Activated CD4-positive, alpha-beta T cell treated with anti-CD3 and anti-CD28 coated beads, Interleukin-2, amount 10 ng/mL, durations not matched to agents 7 days and 5 days (primary cell): ENCODE data around the gene ARPC4. TPM values are rescaled to one million over a fixed set of nuclear protein-coding genes. Genes with fewer than 3 reads are reported as not detected.

Experiments used
- CTCF ChIA-PET: fragments of 350-600 bp; sonication (Branson Sonifier 250); formaldehyde crosslinking; loops from one replicate; lab custom pipeline; 2021; ENCODE audit warnings: antibody characterized with exemption; lab: Charles Lee
- POLR2A ChIA-PET: fragments of 350-600 bp; sonication (Branson Sonifier 250); formaldehyde crosslinking; loops from one replicate; lab custom pipeline; 2021; ENCODE audit warnings: antibody characterized with exemption; lab: Charles Lee
- DNase-seq: peaks from one replicate; pipeline ENCODE4 v3.0.0-alpha.2; 2020
- H3K27ac Mint-ChIP-seq: one replicate; pipeline ENCODE4 v1.8.0; 2021; ENCODE audit warnings: mild to moderate bottlenecking, moderate library complexity, mixed read lengths
- H3K27me3 Mint-ChIP-seq: one replicate; pipeline ENCODE4 v1.8.0; 2021; ENCODE audit warnings: mixed read lengths
- H3K36me3 Mint-ChIP-seq: one replicate; pipeline ENCODE4 v1.8.0; 2021; ENCODE audit warnings: low read depth, mixed read lengths
- H3K4me1 Mint-ChIP-seq: one replicate; pipeline ENCODE4 v1.8.0; 2021; ENCODE audit warnings: mixed read lengths
- H3K4me3 Mint-ChIP-seq: one replicate; pipeline ENCODE4 v1.8.0; 2021; ENCODE audit warnings: mild to moderate bottlenecking, moderate library complexity, mixed read lengths
- H3K9me3 Mint-ChIP-seq: one replicate; pipeline ENCODE4 v1.8.0; 2021; ENCODE audit warnings: mixed read lengths
- total RNA-seq, 2 experiments: library from RNA; stranded (reverse); gene quantifications; one replicate each; pipeline ENCODE4 v1.2.3, GENCODE V29; 2021

ARPC4 gene
- 100 to 1,000 TPM; 258 to 299 TPM for total RNA-seq

GRCh38 chr3:9792405-9793160 is at the start of gene ARPC4, which contains the start of gene TADA3:
Gene ARPC4 (plus strand): TSS chr3:9793082. CDS start chr3:9793122, 40 bp downstream.
Gene TADA3 (minus strand): TSS chr3:9792473. CDS start chr3:9791466, 1,007 bp downstream.
- POLR2A ChIA-PET, result interaction anchor here (0.6 to 1.7 kb wide), 2 partner anchors 26 to 60 kb away, joined by 3 read pairs; no protein-coding TSS in a partner anchor
- peaks cover 62% of the 10 kb centered on the region for H3K36me3 Mint-ChIP-seq
- DNase-seq, result peak; percentile 94
- H3K4me3 Mint-ChIP-seq, result peak within 1 kb of the TSS; percentile 98
- peak within 1 kb of the TSS; percentile 100 for H3K27ac Mint-ChIP-seq
- H3K9me3 Mint-ChIP-seq, result no peaks in the 10 kb centered on the region
- H3K4me1 Mint-ChIP-seq, result peaks cover 68% of the 10 kb centered on the region
- H3K27me3 Mint-ChIP-seq, result no peaks in the 10 kb centered on the region
- CTCF ChIA-PET, result interaction anchor here (0.6 to 2.4 kb wide), 15 partner anchors 9 to 471 kb away, joined by 3 to 7 read pairs (median 4); partner anchors contain the start of genes CAMK1 and OGG1

- CTCF ChIA-PET, result interaction anchor here (0.8 to 11.1 kb wide), 4 partner anchors 9 to 16 kb away, joined by 3 to 93 read pairs (median 4); partner anchors contain the start of gene BRPF1
These were observed 49.3 kb upstream of the ARPC4 start for GRCh38 chr3:9743548-9743947.

DNA sequence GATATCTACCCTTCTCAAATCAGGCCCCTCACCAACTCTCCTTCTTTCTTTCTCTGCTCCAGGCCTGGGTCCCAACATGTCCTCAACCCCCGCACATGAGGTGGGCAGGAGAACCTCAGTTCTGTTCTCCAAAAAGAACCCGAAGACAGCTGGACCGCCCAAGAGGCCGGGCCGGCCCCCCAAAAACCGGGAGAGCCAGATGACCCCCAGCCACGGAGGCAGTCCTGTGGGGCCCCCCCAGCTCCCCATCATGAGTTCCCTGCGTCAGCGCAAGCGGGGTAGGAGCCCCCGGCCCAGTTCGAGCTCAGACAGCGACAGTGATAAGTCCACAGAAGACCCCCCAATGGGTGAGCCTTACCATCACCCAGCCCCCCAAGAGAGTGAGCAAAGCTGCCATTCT is 48.7 kb upstream of the ARPC4 start:
- no peak overlapping the region for H3K27ac Mint-ChIP-seq

More at GRCh38 chr3:9743548-9743947, 49.3 kb upstream of the ARPC4 start:
- Mint-ChIP-seq H3K27ac (no peak overlapping the region), H3K4me3 (no peak overlapping the region), H3K27me3 (no peaks in the 10 kb centered on the region), H3K4me1 (peaks cover 14% of the 10 kb centered on the region), H3K36me3 (peaks cover 73% of the 10 kb centered on the region), H3K9me3 (no peaks in the 10 kb centered on the region)
- DNase-seq, result no peak
- POLR2A ChIA-PET, result no interaction called here

GRCh38 chr3:9745521-9745920 is 47.4 kb upstream of the ARPC4 start:
- peaks cover 22% of the 10 kb centered on the region for H3K4me1 Mint-ChIP-seq
- ChIA-PET POLR2A (no interaction called here), CTCF (interaction anchor here (1.2 to 11.1 kb wide), 2 partner anchors 11 to 19 kb away, joined by 3 to 93 read pairs; partner anchors contain the start of gene BRPF1)
- peaks cover 72% of the 10 kb centered on the region for H3K36me3 Mint-ChIP-seq
- no peaks in the 10 kb centered on the region for H3K27me3 Mint-ChIP-seq
- H3K27ac Mint-ChIP-seq, result no peak overlapping the region
- H3K4me3 Mint-ChIP-seq, result no peak overlapping the region
- no peaks in the 10 kb centered on the region for H3K9me3 Mint-ChIP-seq
- no peak for DNase-seq

More for the DNA sequence above, 48.7 kb upstream of the ARPC4 start:
- CTCF ChIA-PET, result interaction anchor here (0.8 to 11.1 kb wide), 3 partner anchors 9 to 64 kb away, joined by 3 to 93 read pairs (median 4); partner anchors contain the start of gene BRPF1
- Mint-ChIP-seq H3K27me3 (no peaks in the 10 kb centered on the region), H3K4me1 (peaks cover 19% of the 10 kb centered on the region), H3K4me3 (no peak overlapping the region), H3K9me3 (no peaks in the 10 kb centered on the region), H3K36me3 (peaks cover 73% of the 10 kb centered on the region)
- POLR2A ChIA-PET, result no interaction called here
- DNase-seq, result no peak

DNA sequence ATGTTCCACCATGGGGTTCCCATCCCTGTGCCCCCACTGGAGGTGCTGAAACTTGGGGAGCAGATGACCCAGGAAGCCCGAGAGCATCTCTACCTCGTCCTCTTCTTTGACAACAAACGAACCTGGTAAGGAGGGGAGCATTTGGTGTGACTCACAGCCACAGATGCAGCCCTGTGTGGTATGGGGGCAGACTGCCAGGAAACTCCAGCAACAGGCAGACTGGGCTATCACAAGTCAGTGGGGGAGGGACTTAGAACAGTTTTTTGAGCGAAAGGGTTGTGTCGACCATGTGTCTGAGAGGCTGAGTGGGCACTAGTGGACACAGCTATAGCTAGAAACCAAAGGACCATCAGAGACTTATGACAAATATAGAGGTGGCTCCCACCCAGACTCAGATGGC is 46.6 kb upstream of the ARPC4 start:
- no peak for DNase-seq
- no peaks in the 10 kb centered on the region for H3K27me3 Mint-ChIP-seq
- ChIA-PET CTCF (interaction anchor here (11.1 kb wide), 1 partner anchor 11 kb away, joined by 93 read pairs; the partner anchor contains the start of gene BRPF1), POLR2A (no interaction called here)
- H3K4me3 Mint-ChIP-seq, result no peak overlapping the region
- peaks cover 29% of the 10 kb centered on the region for H3K4me1 Mint-ChIP-seq
- no peak overlapping the region for H3K27ac Mint-ChIP-seq
- no peaks in the 10 kb centered on the region for H3K9me3 Mint-ChIP-seq
- peaks cover 68% of the 10 kb centered on the region for H3K36me3 Mint-ChIP-seq

DNA sequence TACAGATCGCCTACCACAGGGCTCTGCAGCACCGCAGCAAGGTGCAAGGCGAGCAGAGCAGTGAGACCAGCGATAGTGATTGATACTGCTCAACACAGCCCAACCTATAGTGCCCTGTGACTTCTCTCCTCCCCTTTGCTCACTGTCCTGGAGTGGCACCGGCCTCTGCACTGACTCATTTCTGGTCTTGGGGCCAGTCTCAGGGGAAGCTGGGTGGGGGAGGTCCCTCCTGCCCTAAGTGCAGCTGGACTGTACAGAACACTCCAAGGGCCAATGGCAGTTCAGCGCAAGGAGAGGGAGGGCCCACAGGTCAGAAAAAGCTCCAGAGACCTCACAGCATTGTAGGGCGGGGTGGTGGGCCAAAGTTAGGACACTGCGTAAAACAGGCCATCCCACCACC is 45.6 kb upstream of the ARPC4 start:
- H3K4me3 Mint-ChIP-seq, result no peak overlapping the region
- DNase-seq, result no peak

GRCh38 chr3:9748031-9748430 is 44.9 kb upstream of the ARPC4 start:
- H3K4me3 Mint-ChIP-seq, result no peak overlapping the region
- POLR2A ChIA-PET, result no interaction called here
- H3K4me1 Mint-ChIP-seq, result peaks cover 31% of the 10 kb centered on the region
- H3K27ac Mint-ChIP-seq, result no peak overlapping the region
- H3K36me3 Mint-ChIP-seq, result peaks cover 66% of the 10 kb centered on the region
- no peak for DNase-seq
- H3K27me3 Mint-ChIP-seq, result no peaks in the 10 kb centered on the region
- H3K9me3 Mint-ChIP-seq, result no peaks in the 10 kb centered on the region
- CTCF ChIA-PET, result interaction anchor here (11.1 kb wide), 1 partner anchor 13 kb away, joined by 93 read pairs; the partner anchor contains the start of gene BRPF1

More for the DNA sequence above, 45.6 kb upstream of the ARPC4 start:
- ChIA-PET CTCF (interaction anchor here (11.1 kb wide), 1 partner anchor 12 kb away, joined by 93 read pairs; the partner anchor contains the start of gene BRPF1), POLR2A (no interaction called here)
- H3K27ac Mint-ChIP-seq, result no peak overlapping the region
- peaks cover 38% of the 10 kb centered on the region for H3K4me1 Mint-ChIP-seq
- H3K27me3 Mint-ChIP-seq, result no peaks in the 10 kb centered on the region
- H3K36me3 Mint-ChIP-seq, result peaks cover 70% of the 10 kb centered on the region
- no peaks in the 10 kb centered on the region for H3K9me3 Mint-ChIP-seq

DNA sequence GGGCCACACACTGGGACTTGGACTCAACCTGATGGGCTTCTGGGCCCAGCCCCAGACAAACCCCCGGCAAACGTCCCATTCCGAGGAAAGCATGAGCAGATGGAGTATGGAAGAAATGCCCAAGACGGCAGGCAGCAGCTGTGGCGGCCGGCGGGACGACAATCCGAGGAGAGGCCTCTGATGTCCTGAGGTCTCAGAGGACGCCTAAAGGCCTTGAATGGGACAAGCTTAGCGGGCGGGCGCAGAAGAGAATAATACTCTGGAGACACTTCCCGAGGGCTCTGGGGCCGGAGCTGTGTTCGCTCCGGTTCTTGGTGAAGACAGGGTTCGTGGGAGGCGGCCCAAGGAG is 43.6 kb upstream of the ARPC4 start:
- Mint-ChIP-seq H3K9me3 (no peaks in the 10 kb centered on the region), H3K4me1 (peaks cover 38% of the 10 kb centered on the region), H3K27me3 (no peaks in the 10 kb centered on the region), H3K4me3 (peak overlapping the region; percentile 94), H3K27ac (peak overlapping the region; percentile 96), H3K36me3 (peaks cover 60% of the 10 kb centered on the region)
- ChIA-PET POLR2A (interaction anchor here (0.9 kb wide), 1 partner anchor 59 kb away, joined by 3 read pairs; no protein-coding TSS in a partner anchor), CTCF (interaction anchor here (0.8 to 11.1 kb wide), 2 partner anchors 14 to 43 kb away, joined by 3 to 93 read pairs; partner anchors contain the start of genes ARPC4, BRPF1 and TADA3)
- no peak for DNase-seq

DNA sequence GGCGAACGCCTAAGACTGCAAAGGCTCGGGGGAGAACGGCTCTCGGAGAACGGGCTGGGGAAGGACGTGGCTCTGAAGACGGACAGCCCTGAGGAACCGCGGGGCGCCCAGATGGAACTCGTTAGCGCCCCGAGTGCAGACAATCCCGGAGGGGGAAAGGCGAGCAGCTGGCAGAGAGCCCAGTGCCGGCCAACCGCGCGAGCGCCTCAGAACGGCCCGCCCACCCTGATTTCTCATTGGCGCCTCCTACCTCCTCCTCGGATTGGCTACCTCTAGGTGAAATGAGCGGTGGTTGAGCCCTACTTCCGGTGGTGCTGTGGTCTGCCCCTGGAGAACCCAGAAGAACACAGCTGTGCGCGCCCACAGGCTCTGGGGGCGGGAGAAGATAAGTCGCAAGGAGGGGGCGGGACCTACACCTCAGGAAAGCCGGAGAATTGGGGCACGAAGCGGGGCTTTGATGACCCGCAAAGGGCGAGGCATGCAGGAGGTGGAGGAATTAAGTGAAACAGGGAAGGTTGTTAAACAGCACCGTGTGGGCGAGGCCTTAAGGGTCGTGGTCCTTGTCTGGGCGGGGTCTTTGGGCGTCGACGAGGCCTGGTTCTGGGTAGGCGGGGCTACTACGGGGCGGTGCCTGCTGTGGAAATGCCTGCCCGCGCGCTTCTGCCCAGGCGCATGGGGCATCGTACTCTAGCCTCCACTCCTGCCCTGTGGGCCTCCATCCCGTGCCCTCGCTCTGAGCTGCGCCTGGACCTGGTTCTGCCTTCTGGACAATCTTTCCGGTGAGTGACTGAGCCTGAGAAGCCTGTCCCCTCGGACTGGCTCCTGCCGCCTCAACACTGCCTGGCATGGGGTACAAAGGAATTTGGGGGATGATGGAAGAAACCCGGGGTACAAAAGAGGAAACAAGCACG is 43.0 kb upstream of the ARPC4 start, which contains the start of gene OGG1:
OGG1 (plus strand) TSS at position 308 of the 911 bp plus-strand sequence; CDS start at position 643, 335 bp downstream.
- Mint-ChIP-seq H3K27me3 (no peaks in the 10 kb centered on the region), H3K27ac (peak within 1 kb of the TSS; percentile 96), H3K4me3 (peak within 1 kb of the TSS; percentile 94), H3K9me3 (no peaks in the 10 kb centered on the region), H3K36me3 (peaks cover 59% of the 10 kb centered on the region), H3K4me1 (peaks cover 44% of the 10 kb centered on the region)
- POLR2A ChIA-PET, result interaction anchor here (0.9 kb wide), 1 partner anchor 59 kb away, joined by 3 read pairs; no protein-coding TSS in a partner anchor
- CTCF ChIA-PET, result interaction anchor here (0.8 to 11.1 kb wide), 3 partner anchors 13 to 43 kb away, joined by 3 to 93 read pairs (median 4); partner anchors contain the start of genes ARPC4, BRPF1 and TADA3
- DNase-seq, result peak; percentile 98

DNA sequence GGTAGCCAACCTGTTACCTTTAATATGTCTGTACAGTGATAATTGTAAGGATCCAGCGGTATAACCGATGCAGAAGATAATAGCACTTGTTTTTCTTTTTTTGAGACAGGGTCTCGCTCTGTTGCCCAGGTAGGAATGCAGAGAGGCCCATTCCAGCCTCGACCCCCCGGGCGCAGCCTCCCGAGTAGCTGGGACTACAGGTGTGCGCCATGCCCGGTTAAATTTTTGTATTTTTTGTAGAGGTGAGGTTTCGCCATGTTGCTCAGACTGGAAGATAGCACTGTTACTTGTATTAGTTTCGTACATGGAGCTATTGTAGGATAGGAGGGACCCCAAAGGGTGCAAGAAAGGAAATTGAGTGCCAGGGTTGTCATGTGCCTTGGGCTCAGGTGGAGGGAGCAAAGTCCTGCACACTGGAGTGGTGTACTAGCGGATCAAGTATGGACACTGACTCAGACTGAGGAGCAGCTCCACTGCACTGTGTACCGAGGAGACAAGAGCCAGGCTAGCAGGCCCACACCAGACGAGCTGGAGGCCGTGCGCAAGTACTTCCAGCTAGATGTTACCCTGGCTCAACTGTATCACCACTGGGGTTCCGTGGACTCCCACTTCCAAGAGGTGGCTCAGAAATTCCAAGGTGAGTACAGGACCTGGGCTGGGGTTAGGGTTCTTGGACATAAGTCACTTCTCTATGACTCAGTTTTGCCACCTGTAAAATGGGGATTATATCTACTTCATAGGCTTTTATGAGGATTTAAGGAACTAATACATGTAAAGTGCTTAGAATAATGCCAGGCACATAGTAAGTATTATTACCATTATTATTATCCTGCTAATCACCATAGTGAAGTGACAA is 42.1 kb upstream of the ARPC4 start:
- ChIA-PET POLR2A (no interaction called here), CTCF (interaction anchor here (0.6 to 11.1 kb wide), 3 partner anchors 12 to 57 kb away, joined by 3 to 93 read pairs (median 4); partner anchors contain the start of gene BRPF1)
- H3K4me3 Mint-ChIP-seq, result peak overlapping the region; percentile 94
- no peaks in the 10 kb centered on the region for H3K27me3 Mint-ChIP-seq
- H3K4me1 Mint-ChIP-seq, result peaks cover 50% of the 10 kb centered on the region
- peak overlapping the region; percentile 96 for H3K27ac Mint-ChIP-seq
- no peak for DNase-seq
- no peaks in the 10 kb centered on the region for H3K9me3 Mint-ChIP-seq
- H3K36me3 Mint-ChIP-seq, result peaks cover 63% of the 10 kb centered on the region

DNA sequence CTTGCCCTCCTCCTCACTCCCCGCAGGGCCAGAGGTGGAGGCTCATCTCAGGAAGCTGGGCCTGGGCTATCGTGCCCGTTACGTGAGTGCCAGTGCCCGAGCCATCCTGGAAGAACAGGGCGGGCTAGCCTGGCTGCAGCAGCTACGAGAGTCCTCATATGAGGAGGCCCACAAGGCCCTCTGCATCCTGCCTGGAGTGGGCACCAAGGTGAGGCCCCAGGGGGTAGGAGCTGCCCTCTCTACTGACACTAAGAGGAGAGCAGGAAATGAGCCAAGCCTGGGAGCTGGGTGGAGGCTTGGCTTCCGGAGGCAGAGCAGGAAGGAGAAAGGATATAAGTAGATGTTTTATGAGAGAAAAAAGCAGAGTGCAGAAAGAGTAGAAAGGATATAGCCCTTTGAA is 38.2 kb upstream of the ARPC4 start:
- no peaks in the 10 kb centered on the region for H3K27me3 Mint-ChIP-seq
- CTCF ChIA-PET, result interaction anchor here (1.0 to 2.0 kb wide), 4 partner anchors 8 to 14 kb away, joined by 4 to 5 read pairs (median 5); no protein-coding TSS in a partner anchor
- peaks cover 36% of the 10 kb centered on the region for H3K4me1 Mint-ChIP-seq
- peak overlapping the region; percentile 12 for H3K4me3 Mint-ChIP-seq
- H3K36me3 Mint-ChIP-seq, result peaks cover 56% of the 10 kb centered on the region
- POLR2A ChIA-PET, result no interaction called here
- no peaks in the 10 kb centered on the region for H3K9me3 Mint-ChIP-seq
- DNase-seq, result no peak
- peak overlapping the region; percentile 17 for H3K27ac Mint-ChIP-seq
